OCI-LY3 (cell line): Measurements from ENCODE around the gene IL4I1.

Experiments
- EZH2phosphoT487 ChIP-seq: fragments of 200-600 bp; shearing (Covaris generic); IDR thresholded peaks from 2 replicates; pipeline ENCODE4 v1.6.1; 2018; ENCODE audit warnings: antibody characterized with exemption, mixed run types, low read depth
- TF ChIP-seq, protein P1 (sequence below): fragments of 200-600, 300-600 bp; sonication (generic); IDR thresholded peaks from 2 replicates; pipeline ENCODE4 v1.5.1; 2014; ENCODE audit warnings: antibody characterized with exemption, low read length, low read depth

- TF ChIP-seq, protein P1, sequence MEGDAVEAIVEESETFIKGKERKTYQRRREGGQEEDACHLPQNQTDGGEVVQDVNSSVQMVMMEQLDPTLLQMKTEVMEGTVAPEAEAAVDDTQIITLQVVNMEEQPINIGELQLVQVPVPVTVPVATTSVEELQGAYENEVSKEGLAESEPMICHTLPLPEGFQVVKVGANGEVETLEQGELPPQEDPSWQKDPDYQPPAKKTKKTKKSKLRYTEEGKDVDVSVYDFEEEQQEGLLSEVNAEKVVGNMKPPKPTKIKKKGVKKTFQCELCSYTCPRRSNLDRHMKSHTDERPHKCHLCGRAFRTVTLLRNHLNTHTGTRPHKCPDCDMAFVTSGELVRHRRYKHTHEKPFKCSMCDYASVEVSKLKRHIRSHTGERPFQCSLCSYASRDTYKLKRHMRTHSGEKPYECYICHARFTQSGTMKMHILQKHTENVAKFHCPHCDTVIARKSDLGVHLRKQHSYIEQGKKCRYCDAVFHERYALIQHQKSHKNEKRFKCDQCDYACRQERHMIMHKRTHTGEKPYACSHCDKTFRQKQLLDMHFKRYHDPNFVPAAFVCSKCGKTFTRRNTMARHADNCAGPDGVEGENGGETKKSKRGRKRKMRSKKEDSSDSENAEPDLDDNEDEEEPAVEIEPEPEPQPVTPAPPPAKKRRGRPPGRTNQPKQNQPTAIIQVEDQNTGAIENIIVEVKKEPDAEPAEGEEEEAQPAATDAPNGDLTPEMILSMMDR, result no peak
- TF ChIP-seq EZH2phosphoT487, result no peak
Measured at GRCh38 chr19:49847731-49848696, 48.7 kb downstream of the IL4I1 start.
